ENCODE measurements around the gene EPC2.
"Not testable (repeated sequence)": the region's sequence is repeated elsewhere in the genome, so short reads cannot be mapped to it uniquely, and the experiment has no call there.

EPC2 gene

DNA sequence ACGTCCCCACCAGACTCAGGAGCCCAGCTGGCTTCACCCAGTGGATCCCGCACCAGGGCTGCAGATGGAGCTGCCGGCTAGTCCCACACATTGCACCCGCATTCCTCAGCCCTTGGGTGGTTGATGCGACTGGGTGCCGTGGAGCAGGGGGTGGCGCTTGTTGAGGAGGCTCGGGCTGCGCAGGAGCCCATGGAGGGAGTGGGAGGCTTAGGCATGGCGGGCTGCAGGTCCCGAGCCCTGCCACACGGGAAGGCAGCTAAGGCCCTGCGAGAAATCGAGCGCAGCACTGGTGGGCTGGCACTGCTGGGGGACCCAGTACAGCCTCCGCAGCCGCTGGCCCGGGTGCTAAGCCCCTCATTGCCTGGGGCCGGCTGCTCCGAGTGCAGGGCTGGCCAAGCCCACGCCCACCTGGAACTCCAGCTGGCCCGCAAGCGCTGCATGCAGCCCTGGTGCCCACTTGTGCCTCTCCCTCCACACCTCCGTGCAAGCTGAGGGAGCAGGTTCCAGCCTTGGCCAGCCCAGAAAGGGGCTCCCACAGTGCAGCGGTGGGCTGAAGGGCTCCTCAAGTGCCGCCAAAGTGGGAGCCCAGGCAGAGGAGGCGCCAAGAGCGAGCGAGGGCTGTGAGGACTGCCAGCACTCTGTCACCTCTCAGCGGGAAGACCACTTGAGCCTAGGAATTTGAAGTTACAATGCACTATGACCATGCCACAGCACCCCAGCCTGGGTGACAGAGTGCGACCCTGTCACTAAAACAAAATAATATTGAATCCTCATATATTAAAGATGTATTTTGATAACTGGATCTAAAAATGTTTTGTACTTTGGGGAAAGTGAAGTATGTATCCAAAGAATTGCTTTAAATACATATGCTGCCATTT lies 34.0 kb downstream of the EPC2 start:
- H3K9me3 Mint-ChIP-seq, H3K27me3 Mint-ChIP-seq, DNase-seq, ATAC-seq, H3K4me3 Mint-ChIP-seq: not testable (repeated sequence)
- Mint-ChIP-seq H3K27ac (peak overlapping the region in 1 of 2 donors; percentile 7), H3K4me1 (peaks cover 63% of the 10 kb centered on the region)

DNA sequence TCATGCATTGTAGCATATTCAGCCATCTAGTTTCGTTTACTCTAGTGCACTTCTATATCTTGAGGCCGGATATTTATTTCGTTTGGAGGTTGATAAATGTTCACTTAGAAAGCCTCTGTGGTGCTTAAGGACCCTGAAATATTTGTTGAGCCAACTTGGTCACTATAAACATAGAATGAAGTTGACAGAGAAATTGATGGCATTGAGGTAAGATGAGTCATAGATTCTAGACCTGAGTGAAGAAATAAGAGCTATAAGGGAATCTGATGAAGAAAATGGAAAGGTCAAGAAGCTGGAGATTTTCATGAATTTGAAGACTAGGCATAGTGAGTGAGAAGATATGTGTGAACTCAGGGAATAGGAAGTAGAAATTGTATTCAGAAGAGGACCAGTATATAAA lies 35.9 kb downstream of the EPC2 start:
- ATAC-seq (peak; percentile 26), DNase-seq (no peak)
- peak overlapping the region in 1 of 2 donors; percentile 5 for H3K27ac Mint-ChIP-seq
- H3K4me3 Mint-ChIP-seq = no peak overlapping the region
- no peaks in the 10 kb centered on the region for H3K27me3 Mint-ChIP-seq
- peaks cover 54% of the 10 kb centered on the region for H3K4me1 Mint-ChIP-seq
- no peaks in the 10 kb centered on the region for H3K9me3 Mint-ChIP-seq

DNA sequence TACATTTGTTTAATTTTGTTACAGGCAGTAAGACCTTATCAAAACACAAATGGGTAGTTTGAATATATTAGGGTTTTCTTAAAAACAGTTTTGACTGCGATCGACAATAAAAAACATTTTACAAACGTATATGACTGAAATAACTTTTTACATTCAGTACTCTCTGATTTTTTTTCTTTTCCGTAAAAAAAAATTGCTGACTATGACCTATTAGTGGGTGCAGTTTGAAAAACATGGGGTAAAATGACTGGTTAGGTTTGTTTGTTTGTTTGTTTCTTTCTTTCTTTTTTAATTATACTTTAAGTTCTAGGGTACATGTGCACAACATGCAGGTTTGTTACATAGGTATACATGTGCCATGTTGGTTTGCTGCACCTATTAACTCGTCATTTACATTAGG lies 36.9 kb downstream of the EPC2 start:
- no peak overlapping the region for H3K27ac Mint-ChIP-seq
- no peaks in the 10 kb centered on the region for H3K27me3 Mint-ChIP-seq
- no peak for ATAC-seq
- no peak overlapping the region for H3K4me3 Mint-ChIP-seq
- peaks cover 51% of the 10 kb centered on the region for H3K4me1 Mint-ChIP-seq
- no peaks in the 10 kb centered on the region for H3K9me3 Mint-ChIP-seq
- DNase-seq = no peak

DNA sequence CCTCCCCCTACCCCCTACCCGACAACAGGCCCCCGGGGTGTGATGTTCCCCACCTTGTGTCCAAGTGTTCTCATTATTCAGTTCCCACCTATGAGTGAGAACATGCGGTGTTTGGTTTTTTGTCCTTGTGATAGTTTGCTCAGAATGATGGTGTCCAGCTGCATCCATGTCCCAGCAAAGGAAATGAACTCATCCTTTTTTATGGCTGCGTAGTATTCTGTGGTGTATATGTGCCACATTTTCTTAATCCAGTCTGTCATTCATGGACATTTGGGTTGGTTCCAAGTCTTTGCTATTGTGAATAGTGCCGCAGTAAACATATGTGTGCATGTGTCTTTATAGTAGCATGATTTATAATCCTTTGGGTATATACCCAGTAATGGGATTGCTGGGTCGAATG lies 37.3 kb downstream of the EPC2 start:
- not testable (repeated sequence) for ATAC-seq, H3K27ac Mint-ChIP-seq, DNase-seq, H3K9me3 Mint-ChIP-seq, H3K27me3 Mint-ChIP-seq, H3K4me3 Mint-ChIP-seq
- H3K4me1 Mint-ChIP-seq = peaks cover 51% of the 10 kb centered on the region

DNA sequence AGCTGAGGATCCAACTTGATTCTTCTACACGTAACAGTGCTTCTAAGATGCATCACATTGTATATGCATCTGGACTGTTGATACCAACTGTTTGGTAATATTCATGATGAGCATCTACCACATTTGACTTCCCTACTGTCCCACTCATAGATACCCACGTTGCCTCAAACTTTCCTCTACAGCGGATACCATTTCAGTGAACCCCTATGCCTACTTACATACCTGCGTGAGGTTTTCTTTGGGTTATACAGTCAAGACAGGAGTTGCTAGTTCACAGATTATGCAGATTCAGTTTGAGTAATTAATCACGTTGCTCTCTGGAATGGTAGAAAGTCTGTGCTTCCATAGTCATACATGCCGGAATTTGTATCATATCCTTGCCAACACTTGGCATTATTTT lies 40.0 kb downstream of the EPC2 start:
- H3K9me3 Mint-ChIP-seq = no peaks in the 10 kb centered on the region
- no peak overlapping the region for H3K27ac Mint-ChIP-seq
- ATAC-seq (no peak), DNase-seq (no peak)
- H3K4me1 Mint-ChIP-seq = peaks cover 60% of the 10 kb centered on the region
- H3K4me3 Mint-ChIP-seq = no peak overlapping the region
- H3K27me3 Mint-ChIP-seq = no peaks in the 10 kb centered on the region

DNA sequence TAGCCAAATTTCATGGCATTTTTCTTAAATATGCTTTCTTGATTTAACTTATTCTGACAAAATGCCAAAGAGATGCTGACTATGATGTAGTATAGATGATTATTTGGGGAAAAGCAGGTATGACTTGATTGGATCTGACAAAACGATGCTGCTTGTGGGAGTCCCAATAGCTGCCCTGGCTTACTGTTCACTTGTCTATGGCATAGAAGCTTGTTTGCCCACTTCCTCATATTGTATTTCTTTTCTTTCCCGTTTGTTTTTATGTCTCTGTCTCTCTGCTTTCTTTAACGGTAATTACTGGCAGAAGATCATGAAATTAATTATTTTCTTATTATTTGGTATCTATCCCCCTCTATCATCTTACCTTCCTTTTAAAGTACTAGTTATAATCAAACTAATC lies 43.0 kb downstream of the EPC2 start:
- H3K9me3 Mint-ChIP-seq = no peaks in the 10 kb centered on the region
- H3K27me3 Mint-ChIP-seq = no peaks in the 10 kb centered on the region
- DNase-seq (no peak), ATAC-seq (no peak)
- no peak overlapping the region for H3K27ac Mint-ChIP-seq
- H3K4me1 Mint-ChIP-seq = peaks cover 38% of the 10 kb centered on the region
- no peak overlapping the region for H3K4me3 Mint-ChIP-seq

DNA sequence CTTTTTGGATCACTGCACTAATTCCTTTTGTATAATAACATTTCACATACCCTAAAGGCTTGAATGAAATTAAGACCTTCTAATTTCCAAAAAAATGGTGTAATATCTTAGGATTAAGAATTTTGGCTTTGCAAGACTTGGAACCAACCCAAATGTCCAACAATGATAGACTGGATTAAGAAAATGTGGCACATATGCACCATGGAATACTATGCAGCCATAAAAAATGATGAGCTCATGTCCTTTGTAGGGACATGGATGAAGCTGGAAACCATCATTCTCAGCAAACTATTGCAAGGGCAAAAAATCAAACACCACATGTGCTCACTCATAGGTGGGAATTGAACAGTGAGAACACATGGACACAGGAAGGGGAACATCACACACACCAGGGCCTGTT lies 43.5 kb downstream of the EPC2 start:
- peaks cover 33% of the 10 kb centered on the region for H3K4me1 Mint-ChIP-seq
- not testable (repeated sequence) for DNase-seq, H3K27ac Mint-ChIP-seq, H3K9me3 Mint-ChIP-seq, H3K27me3 Mint-ChIP-seq, H3K4me3 Mint-ChIP-seq, ATAC-seq

DNA sequence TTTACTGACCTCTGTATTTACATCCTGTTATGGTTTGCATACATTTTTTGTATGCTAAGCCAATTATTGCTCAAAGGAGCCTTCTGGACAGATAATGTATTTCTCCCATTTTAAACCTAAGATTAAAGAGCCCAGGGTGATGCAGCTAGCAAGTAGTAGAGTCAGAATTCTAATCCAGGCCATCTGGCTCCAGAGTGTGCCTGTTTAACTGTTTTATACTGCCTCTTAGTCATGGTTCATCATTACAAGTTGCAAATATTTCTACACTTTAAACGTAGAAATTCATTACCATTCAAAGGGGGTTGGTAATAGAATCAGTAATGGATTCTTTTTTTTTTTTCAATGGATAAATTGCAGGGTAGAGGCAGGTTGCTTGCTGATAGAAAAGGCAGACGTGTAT lies 52.4 kb downstream of the EPC2 start:
- DNase-seq (no peak), ATAC-seq (no peak)
- Mint-ChIP-seq H3K27ac (no peak overlapping the region), H3K27me3 (no peaks in the 10 kb centered on the region), H3K9me3 (peaks cover 23 to 29% of the 10 kb centered on the region in 2 donors), H3K4me3 (no peak overlapping the region), H3K4me1 (peaks cover 17% of the 10 kb centered on the region)

DNA sequence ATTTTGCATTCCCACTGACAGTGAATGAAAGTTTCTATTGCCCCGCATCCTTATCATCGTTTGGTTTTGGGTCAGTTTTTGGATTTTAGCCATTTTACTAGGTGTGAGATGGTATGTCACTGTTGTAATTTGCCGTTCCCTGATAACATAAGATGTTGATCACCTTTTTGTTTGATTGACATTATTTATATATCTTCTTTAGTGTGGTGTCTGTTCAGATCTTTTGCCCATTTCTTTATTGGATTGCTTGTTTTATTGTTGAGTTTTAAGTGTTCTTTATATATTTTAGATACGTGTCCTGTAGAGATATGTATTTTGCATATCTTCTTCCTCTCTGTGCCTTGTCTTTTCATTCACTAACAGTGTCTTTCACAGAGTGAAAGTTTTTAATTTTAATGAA lies 55.3 kb downstream of the EPC2 start:
- no peak overlapping the region for H3K27ac Mint-ChIP-seq
- H3K9me3 Mint-ChIP-seq = peaks cover 23 to 37% of the 10 kb centered on the region in 2 donors
- peaks cover 18% of the 10 kb centered on the region for H3K4me1 Mint-ChIP-seq
- H3K27me3 Mint-ChIP-seq = no peaks in the 10 kb centered on the region
- ATAC-seq = no peak
- DNase-seq = no peak
- H3K4me3 Mint-ChIP-seq = no peak overlapping the region

DNA sequence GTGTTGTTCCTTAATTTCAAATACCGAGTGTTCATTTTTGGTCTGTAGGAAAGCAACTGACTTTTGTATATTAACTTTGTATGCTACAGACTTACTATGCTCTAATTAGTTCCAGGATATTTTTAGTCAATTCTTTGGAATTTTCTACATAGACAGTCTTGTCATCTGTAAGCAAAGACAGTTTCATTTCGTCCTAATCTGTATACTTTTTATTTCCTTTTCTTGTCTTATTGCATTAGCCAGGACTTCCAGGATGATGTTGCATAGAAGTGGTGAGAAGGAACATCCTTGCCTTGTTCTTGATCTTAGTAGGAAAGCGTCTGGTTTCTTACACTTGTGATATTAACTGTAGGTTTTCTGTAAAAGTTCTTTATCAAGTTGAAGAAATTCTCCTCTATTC lies 56.5 kb downstream of the EPC2 start:
- peaks cover 27 to 41% of the 10 kb centered on the region in 2 donors for H3K9me3 Mint-ChIP-seq
- H3K4me1 Mint-ChIP-seq = peaks cover 21% of the 10 kb centered on the region
- H3K27ac Mint-ChIP-seq = peak overlapping the region in 1 of 2 donors; percentile 42
- DNase-seq (no peak), ATAC-seq (no peak)
- no peaks in the 10 kb centered on the region for H3K27me3 Mint-ChIP-seq
- H3K4me3 Mint-ChIP-seq = no peak overlapping the region

DNA sequence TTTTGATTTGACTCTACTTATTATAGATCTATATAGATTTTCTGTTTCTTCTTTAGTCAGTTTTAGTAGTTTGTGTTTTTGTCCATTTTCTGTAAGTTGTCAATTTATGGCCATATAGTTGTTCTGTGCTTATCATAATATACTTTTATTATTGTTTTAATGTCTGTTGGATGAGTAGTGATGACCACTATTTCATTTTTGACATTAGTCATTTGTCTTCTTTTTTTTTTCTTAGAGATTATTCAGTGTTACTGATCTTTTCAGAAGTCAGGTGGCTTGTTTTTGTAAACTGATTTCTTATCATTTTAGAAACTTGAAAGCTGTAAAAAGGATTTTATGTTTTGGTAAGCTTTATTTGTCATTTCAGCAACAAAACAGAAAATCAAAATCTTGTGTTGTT lies 57.3 kb downstream of the EPC2 start:
- DNase-seq = no peak
- Mint-ChIP-seq H3K27me3 (no peaks in the 10 kb centered on the region), H3K4me1 (peaks cover 23% of the 10 kb centered on the region), H3K27ac (no peak overlapping the region), H3K4me3 (no peak overlapping the region), H3K9me3 (peaks cover 32 to 49% of the 10 kb centered on the region in 2 donors)
- ATAC-seq = no peak

DNA sequence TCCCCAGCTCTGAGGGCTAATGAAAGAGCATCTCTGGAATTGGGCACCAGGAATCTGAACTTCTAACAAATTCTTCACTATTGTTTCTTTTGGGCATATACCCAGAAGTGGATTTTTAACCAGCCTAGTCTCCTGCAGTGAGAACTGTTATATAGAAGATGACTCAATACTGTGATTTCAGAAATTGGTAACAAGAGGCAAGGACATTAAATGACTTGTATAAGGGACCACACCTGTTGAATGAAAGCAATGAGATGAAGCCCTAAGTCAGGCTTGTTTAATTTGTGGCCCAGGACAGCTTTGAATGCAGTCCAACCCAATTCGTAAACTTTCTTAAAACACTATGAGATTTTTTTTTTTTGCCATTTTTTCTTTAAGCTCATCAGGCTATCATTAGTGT lies 57.9 kb downstream of the EPC2 start:
- Mint-ChIP-seq H3K9me3 (peaks cover 38 to 55% of the 10 kb centered on the region in 2 donors), H3K27ac (peak overlapping the region in 1 of 2 donors; percentile 52), H3K4me3 (no peak overlapping the region), H3K4me1 (peaks cover 23% of the 10 kb centered on the region), H3K27me3 (no peaks in the 10 kb centered on the region)
- peak; percentile 92 for ATAC-seq
- DNase-seq = no peak

DNA sequence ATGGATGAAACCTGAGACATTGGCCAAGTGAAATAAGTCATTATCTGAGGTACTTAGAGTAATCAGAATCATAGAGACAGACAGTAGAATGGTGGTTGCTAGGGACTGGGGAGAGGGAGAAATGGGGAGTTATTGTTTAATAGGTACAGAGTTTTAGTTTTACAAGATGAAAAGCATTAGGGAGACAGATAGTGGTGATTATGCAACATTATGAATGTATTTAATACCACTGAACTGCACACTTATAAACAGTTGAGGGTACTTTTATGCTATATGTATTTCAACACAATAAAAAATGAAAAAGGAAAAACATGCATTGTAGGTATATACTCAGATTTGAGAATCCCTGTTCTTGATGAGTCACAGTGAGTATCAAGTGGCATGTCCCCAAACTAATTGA lies 59.7 kb downstream of the EPC2 start:
- Mint-ChIP-seq H3K4me3 (no peak overlapping the region), H3K4me1 (peaks cover 23% of the 10 kb centered on the region), H3K27ac (no peak overlapping the region), H3K9me3 (peaks cover 47 to 62% of the 10 kb centered on the region in 2 donors), H3K27me3 (no peaks in the 10 kb centered on the region)
- ATAC-seq = no peak
- no peak for DNase-seq

DNA sequence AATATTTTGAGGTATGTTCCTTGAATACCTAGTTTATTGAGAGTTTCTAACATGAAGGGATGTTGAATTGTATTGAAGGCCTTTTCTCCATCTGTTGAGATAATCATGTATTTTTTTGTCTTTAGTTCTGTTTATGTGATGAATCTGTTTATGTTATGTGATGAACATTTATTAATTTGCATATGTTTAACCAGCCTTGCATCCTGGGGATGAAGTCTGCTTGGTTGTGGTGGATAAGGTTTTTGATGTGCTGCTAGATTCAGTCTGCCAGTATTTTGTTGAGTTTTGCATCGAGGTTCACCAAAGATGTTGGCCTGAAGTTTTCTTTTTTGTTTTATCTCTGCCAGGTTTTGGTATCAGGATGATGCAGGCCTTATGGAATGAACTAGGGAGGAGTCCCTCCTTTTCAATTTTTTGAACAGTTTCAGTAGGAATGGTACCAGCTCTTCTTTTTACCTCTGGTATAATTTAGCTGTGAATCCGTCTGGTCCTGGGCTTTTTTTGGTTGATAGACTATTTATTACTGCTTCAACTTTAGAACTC lies 71.9 kb downstream of the EPC2 start:
- Mint-ChIP-seq H3K27me3 (no peaks in the 10 kb centered on the region), H3K4me3 (no peak overlapping the region), H3K27ac (no peak overlapping the region), H3K4me1 (peaks cover 78% of the 10 kb centered on the region), H3K9me3 (peaks cover 22 to 29% of the 10 kb centered on the region in 2 donors)
- DNase-seq = no peak
- ATAC-seq = no peak

DNA sequence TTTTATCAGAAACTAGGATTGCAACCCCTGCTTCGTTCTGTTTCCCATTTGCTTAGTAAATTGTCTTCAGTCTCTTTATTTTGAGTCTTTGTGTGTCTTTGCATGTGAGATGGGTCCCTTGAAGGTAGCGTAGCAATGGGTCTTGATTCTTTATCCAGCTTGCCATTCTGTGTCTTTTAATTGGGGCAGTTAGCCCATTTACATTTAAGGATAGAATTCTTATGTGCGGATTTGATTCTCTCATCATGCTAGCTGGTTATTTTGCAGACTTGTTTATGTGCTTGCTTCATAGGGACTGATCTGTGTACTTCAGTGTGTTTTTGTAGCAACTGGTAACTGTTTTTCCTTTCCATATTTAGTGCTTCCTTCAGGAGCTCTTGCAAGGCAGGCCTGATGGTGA lies 73.5 kb downstream of the EPC2 start:
- peaks cover 22 to 29% of the 10 kb centered on the region in 2 donors for H3K9me3 Mint-ChIP-seq
- no peak overlapping the region for H3K4me3 Mint-ChIP-seq
- DNase-seq = no peak
- no peak overlapping the region for H3K27ac Mint-ChIP-seq
- no peaks in the 10 kb centered on the region for H3K27me3 Mint-ChIP-seq
- ATAC-seq = no peak
- peaks cover 94% of the 10 kb centered on the region for H3K4me1 Mint-ChIP-seq

DNA sequence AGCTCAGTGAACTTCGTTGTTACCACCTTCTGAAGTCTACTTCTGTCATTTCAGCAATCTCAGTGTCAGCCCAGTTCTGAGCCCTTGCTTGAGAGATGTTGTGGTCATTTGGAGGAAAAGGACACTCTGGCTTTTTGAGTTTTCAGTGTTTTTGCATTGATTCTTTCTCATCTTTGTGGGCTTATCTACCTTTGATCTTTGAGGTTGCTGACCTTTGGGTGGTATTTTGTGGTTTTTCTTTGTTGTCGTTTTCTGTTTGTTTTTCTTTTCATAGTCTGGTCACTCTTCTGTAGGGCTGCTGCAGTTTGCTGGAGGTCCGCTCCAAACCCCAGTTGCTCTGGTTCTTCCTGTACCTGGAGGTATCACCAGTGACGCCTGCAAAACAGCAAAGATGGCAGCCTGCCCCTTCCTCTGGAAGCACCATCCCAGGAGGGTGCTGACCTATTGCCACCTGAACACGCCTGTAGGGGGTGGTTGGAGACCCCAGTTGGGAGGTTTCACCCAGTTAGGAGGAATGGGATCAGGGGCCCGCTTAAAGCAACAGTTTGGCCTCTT lies 74.7 kb downstream of the EPC2 start:
- DNase-seq (no peak), ATAC-seq (no peak)
- H3K4me1 Mint-ChIP-seq = peaks cover 94% of the 10 kb centered on the region
- peaks cover 22 to 29% of the 10 kb centered on the region in 2 donors for H3K9me3 Mint-ChIP-seq
- H3K27ac Mint-ChIP-seq = peak overlapping the region in 1 of 2 donors; percentile 64
- no peaks in the 10 kb centered on the region for H3K27me3 Mint-ChIP-seq
- no peak overlapping the region for H3K4me3 Mint-ChIP-seq

Measured in stimulated activated naive CD8-positive, alpha-beta T cell treated with anti-CD3 and anti-CD28 coated beads, Interleukin-15, amount 100 ng/mL, for 72 hours (primary cell).